Spinal cord (tissue), 10 donors: Measurements from ENCODE around the gene CACNB2. TPM values are rescaled to one million over a fixed set of nuclear protein-coding genes. Genes with fewer than 3 reads are reported as not detected.
A peak's percentile ranks its signal among the peaks of the same experiment; 100 is the strongest.
"Not testable (repeated sequence)": the region's sequence is repeated elsewhere in the genome, so short reads cannot be mapped to it uniquely, and the experiment has no call there.

Experiments
- DNase-seq, 6 donors: peaks; one replicate each; pipeline versions ENCODE4 v3.0.0 to v3.0.0-alpha.2; 2013 to 2015; ENCODE audit warnings: low spot score in 6 of 6, low read depth in 4 of 6
- H3K27ac ChIP-seq: one replicate; pipeline ENCODE4 v1.5.1; 2013; ENCODE audit warnings: low read depth, low read length, control low read depth
- H3K27me3 ChIP-seq: one replicate; pipeline ENCODE4 v1.6.1; 2013; ENCODE audit warnings: low read length; ENCODE audit not compliant: control insufficient read depth, insufficient read depth
- H3K36me3 ChIP-seq: one replicate; pipeline ENCODE4 v1.6.1; 2013; ENCODE audit warnings: low read length; ENCODE audit not compliant: control insufficient read depth, insufficient read depth
- H3K4me1 ChIP-seq: one replicate; pipeline ENCODE4 v1.6.1; 2013; ENCODE audit warnings: low read length; ENCODE audit not compliant: control insufficient read depth, insufficient read depth
- H3K4me3 ChIP-seq: one replicate; pipeline ENCODE4 v1.5.1; 2013; ENCODE audit warnings: low read depth, low read length, control low read depth
- H3K9me3 ChIP-seq: one replicate; pipeline ENCODE4 v1.6.1; 2013; ENCODE audit warnings: low read length; ENCODE audit not compliant: control insufficient read depth, insufficient read depth
- WGBS: methylation state at CpG from one replicate; pipeline ENCODE4 v1.1.5; 2013; ENCODE audit warnings: missing lambda C conversion rate; ENCODE audit not compliant: insufficient coverage; 5-methylcytosine and 5-hydroxymethylcytosine counted together
- polyA plus RNA-seq, 2 donors: library from polyadenylated mRNA; unstranded; fragments of 120-200 nt; gene quantifications; one replicate each; pipeline ENCODE4 v1.2.1, GENCODE V29; 2013; ENCODE audit not compliant: insufficient read length in 2 of 2
- total RNA-seq, 2 donors: library from RNA; depleted of rRNA in 1 of 2; stranded (reverse); fragments of 120-200 nt in 1 of 2; fragments of >200 nt in 1 of 2; gene quantifications; one replicate each; pipeline versions ENCODE4 v1.2.3 to v1.2.4, GENCODE V29; 2013 to 2014
- donor health status: healthy.

CACNB2 gene
- total and polyA plus RNA-seq, 4 donors, result 18.4 to 32.7 (median 24.9) TPM

- H3K9me3 ChIP-seq, result no peaks in the 10 kb centered on the region
- H3K4me1 ChIP-seq, result peaks cover 16% of the 10 kb centered on the region
- no peaks in the 10 kb centered on the region for H3K36me3 ChIP-seq
- DNase-seq, result peak in 2 of 6 donors; percentile 41 to 54
- 2% methylated on average over 31 of the region's 41 CpGs for WGBS
- peak overlapping the region; percentile 67 for H3K27ac ChIP-seq
- H3K27me3 ChIP-seq, result peaks cover 3% of the 10 kb centered on the region
- peak overlapping the region; percentile 70 for H3K4me3 ChIP-seq
Measured at GRCh38 chr10:18140957-18141845, 977 bp downstream of the CACNB2 start.

- 52% methylated on average over 3 of the region's 4 CpGs for WGBS
- Histone ChIP-seq H3K4me3 (peak overlapping the region; percentile 70), H3K27me3 (peaks cover 3% of the 10 kb centered on the region), H3K9me3 (no peaks in the 10 kb centered on the region), H3K27ac (no peak overlapping the region), H3K4me1 (peaks cover 16% of the 10 kb centered on the region), H3K36me3 (no peaks in the 10 kb centered on the region)
- DNase-seq, result peak in 1 of 6 donors; percentile 21
Measured at GRCh38 chr10:18142151-18142550, 1.9 kb downstream of the CACNB2 start.

- H3K27ac ChIP-seq, result no peak overlapping the region
- H3K4me1 ChIP-seq, result peaks cover 14% of the 10 kb centered on the region
- WGBS, result 100% methylated on average over 1 of the region's 1 CpG
- no peaks in the 10 kb centered on the region for H3K9me3 ChIP-seq
- no peak overlapping the region for H3K4me3 ChIP-seq
- DNase-seq, result no peak
- no peaks in the 10 kb centered on the region for H3K36me3 ChIP-seq
- H3K27me3 ChIP-seq, result peaks cover 3% of the 10 kb centered on the region
Measured at GRCh38 chr10:18144396-18144795, 4.2 kb downstream of the CACNB2 start.

GRCh38 chr10:18144928-18145327 lies 4.7 kb downstream of the CACNB2 start:
- Histone ChIP-seq H3K27me3 (peaks cover 3% of the 10 kb centered on the region), H3K4me3 (no peak overlapping the region), H3K4me1 (peaks cover 9% of the 10 kb centered on the region), H3K9me3 (no peaks in the 10 kb centered on the region), H3K27ac (no peak overlapping the region), H3K36me3 (no peaks in the 10 kb centered on the region)
- WGBS, result 46% methylated on average over 5 of the region's 6 CpGs
- DNase-seq, result peak in 2 of 6 donors; percentile 53 to 63

- H3K27me3 ChIP-seq, result peaks cover 3% of the 10 kb centered on the region
- whole genome bisulfite sequencing, result no CpG with 5 or more reads among the region's 2 CpGs
- no peak overlapping the region for H3K4me3 ChIP-seq
- peaks cover 6% of the 10 kb centered on the region for H3K4me1 ChIP-seq
- H3K27ac ChIP-seq, result no peak overlapping the region
- DNase-seq, result peak in 1 of 6 donors; percentile 41
- H3K9me3 ChIP-seq, result no peaks in the 10 kb centered on the region
- H3K36me3 ChIP-seq, result no peaks in the 10 kb centered on the region
Measured at GRCh38 chr10:18145652-18146051, 5.4 kb downstream of the CACNB2 start.

GRCh38 chr10:18149196-18149800 lies 9.1 kb downstream of the CACNB2 start:
- Histone ChIP-seq H3K36me3 (no peaks in the 10 kb centered on the region), H3K4me3 (no peak overlapping the region), H3K4me1 (no peaks in the 10 kb centered on the region), H3K9me3 (no peaks in the 10 kb centered on the region), H3K27me3 (no peaks in the 10 kb centered on the region), H3K27ac (no peak overlapping the region)
- no peak for DNase-seq
- WGBS, result no CpG with 5 or more reads among the region's 6 CpGs

- Histone ChIP-seq H3K36me3 (no peaks in the 10 kb centered on the region), H3K4me1 (no peaks in the 10 kb centered on the region), H3K27me3 (no peaks in the 10 kb centered on the region), H3K4me3 (no peak overlapping the region), H3K9me3 (no peaks in the 10 kb centered on the region), H3K27ac (no peak overlapping the region)
- peak in 1 of 6 donors; percentile 81 for DNase-seq
- WGBS, result 83% methylated on average over 2 of the region's 5 CpGs
Measured at GRCh38 chr10:18151356-18151890, 11.2 kb downstream of the CACNB2 start.

GRCh38 chr10:18153381-18153780 lies 13.2 kb downstream of the CACNB2 start:
- H3K36me3 ChIP-seq, H3K27ac ChIP-seq, DNase-seq, H3K27me3 ChIP-seq, H3K9me3 ChIP-seq, H3K4me1 ChIP-seq, H3K4me3 ChIP-seq: not testable (repeated sequence)
- no CpG with 5 or more reads among the region's 4 CpGs for WGBS

GRCh38 chr10:18155321-18155720 lies 15.1 kb downstream of the CACNB2 start:
- Histone ChIP-seq H3K4me3 (no peak overlapping the region), H3K27ac (no peak overlapping the region), H3K27me3 (no peaks in the 10 kb centered on the region), H3K9me3 (no peaks in the 10 kb centered on the region), H3K4me1 (no peaks in the 10 kb centered on the region), H3K36me3 (no peaks in the 10 kb centered on the region)
- no peak for DNase-seq
